OCI-LY1 (cell line): ENCODE data around the gene SLC7A8.

Source experiments
- CTCF ChIP-seq: fragments of 200-600 bp; sonication (generic), shearing (Covaris generic); IDR thresholded peaks from 2 replicates; pipeline ENCODE4 v1.5.1; 2017; ENCODE audit warnings: mild to moderate bottlenecking, antibody characterized with exemption, low read length, moderate library complexity, mixed read lengths
- EZH2 ChIP-seq: fragments of 200-600 bp; sonication (generic), shearing (Covaris generic); IDR thresholded peaks from 2 replicates; pipeline ENCODE4 v1.8.0; 2017; ENCODE audit warnings: borderline replicate concordance, mixed run types, mild to moderate bottlenecking, antibody characterized with exemption, low read length, moderate library complexity, mixed read lengths

GRCh38 chr14:23146351-23146910 lies 37.0 kb downstream of the SLC7A8 start:
- TF ChIP-seq EZH2 (no peak), CTCF (no peak)
